ENCODE results near the gene SLC35F4. TPM values are rescaled to one million over a fixed set of nuclear protein-coding genes. Genes with fewer than 3 reads are reported as not detected.

Gene SLC35F4
- total and polyA plus RNA-seq, 2 donors (not counting 3 experiments of a cell fraction or from before 2014, with no cell fraction given), result not detected

GRCh38 chr14:57652769-57653168 lies 213.1 kb downstream of the SLC35F4 start:
- H3K27me3 ChIP-seq (ENCODE audit: control insufficient read depth in 2 of 2, insufficient read depth in 2 of 2, low read length in 2 of 2), result no peaks in the 10 kb centered on the region
- no peak for DNase-seq (ENCODE audit: low read depth, low spot score)
- no peak overlapping the region for H3K27ac ChIP-seq (ENCODE audit: insufficient read depth, low read depth, low read length)
- H3K4me1 ChIP-seq (ENCODE audit: control insufficient read depth, extremely low read depth, insufficient read depth, low read length), result no peaks in the 10 kb centered on the region
- H3K79me2 ChIP-seq (ENCODE audit: control insufficient read depth, insufficient read depth, low read length), result no peaks in the 10 kb centered on the region
- no peak overlapping the region for H3K4me2 ChIP-seq (ENCODE audit: insufficient read depth, low read length)
- dilution Hi-C loops (cut with MboI; ENCODE audit: extremely low pct_ligation_motif_present, low sequenced_read_pairs) (no loop called here), intact Hi-C loops (cut with micrococcal nuclease) (no loop called here)
- TF ChIP-seq MYC (IDR thresholded peaks at IDR 0.05; ENCODE audit: low read depth, low read length) (no peak), FOS (IDR thresholded peaks at IDR 0.05; ENCODE audit: borderline replicate concordance, insufficient read depth, low read length) (no peak), POLR2AphosphoS5 (IDR thresholded peaks at IDR 0.05; ENCODE audit: insufficient read depth, low read depth, low read length) (no peak), GATA2 (IDR thresholded peaks at IDR 0.05; ENCODE audit: insufficient read depth, insufficient read length, low read depth, low read length) (no peak), CTCF (IDR thresholded peaks at IDR 0.05; ENCODE audit: extremely low read depth in 1 of 2, insufficient read depth in 1 of 2, low read depth in 1 of 2, low read length in 2 of 2) (no peak), JUN (IDR thresholded peaks at IDR 0.05; ENCODE audit: borderline replicate concordance, insufficient read depth, insufficient read length, low read depth) (no peak), POLR2A (IDR thresholded peaks at IDR 0.05; ENCODE audit: low read depth, low read length) (no peak), EZH2 (IDR thresholded peaks at IDR 0.05; ENCODE audit: borderline replicate concordance, low read depth, low read length, severe bottlenecking) (no peak)
- no peak overlapping the region for H3K9ac ChIP-seq (replicated peaks; ENCODE audit: extremely low read depth, insufficient read depth, low read length)
- H2AFZ ChIP-seq (ENCODE audit: low read depth, low read length), result no peak overlapping the region
- no peak overlapping the region for H3K4me3 ChIP-seq (replicated peaks in 1 of 3; ENCODE audit: insufficient read depth in 1 of 3, low read depth in 1 of 3, low read length in 3 of 3)
- BruUV-seq (replicated peaks), result no TSS peak
- ChIA-PET POLR2A (no interaction called here), CTCF (no interaction called here)
- H3K9me1 ChIP-seq (replicated peaks; ENCODE audit: control insufficient read depth, extremely low read depth, insufficient read depth, low read length), result no peaks in the 10 kb centered on the region
- no peak for FAIRE-seq
- H4K20me1 ChIP-seq (replicated peaks; ENCODE audit: control insufficient read depth, extremely low read depth, insufficient read depth, low read length), result no peaks in the 10 kb centered on the region
- H3K36me3 ChIP-seq (ENCODE audit: control insufficient read depth in 2 of 2, extremely low read depth in 1 of 2, insufficient read depth in 2 of 2, low read length in 2 of 2), result no peaks in the 10 kb centered on the region
- H3K9me3 ChIP-seq (replicated peaks; ENCODE audit: control insufficient read depth, insufficient read depth, low read length), result no peaks in the 10 kb centered on the region

All from endothelial cell of umbilical vein (primary cell).